Thyroid gland (tissue), 4 donors: Measurements from ENCODE around the gene ATP6V0C.

ENCODE experiments used
- CTCF ChIP-seq, 6 experiments: fragments of 200-600 bp in 3 of 6; fragments of 450-650 bp in 3 of 6; sonication (generic) in 3 of 6; IDR thresholded peaks; one replicate each; pipeline ENCODE4 v1.5.1; 2016 to 2019; ENCODE audit warnings: antibody characterized with exemption in 6 of 6, mild to moderate bottlenecking in 2 of 6, inconsistent platforms in 1 of 6, moderate library complexity in 1 of 6
- POLR2A ChIP-seq, 2 donors: fragments of 450-650 bp; IDR thresholded peaks; one replicate each; pipeline ENCODE4 v1.6.1; 2017; ENCODE audit warnings: antibody characterized with exemption in 2 of 2, mild to moderate bottlenecking in 2 of 2, moderate library complexity in 1 of 2

DNA sequence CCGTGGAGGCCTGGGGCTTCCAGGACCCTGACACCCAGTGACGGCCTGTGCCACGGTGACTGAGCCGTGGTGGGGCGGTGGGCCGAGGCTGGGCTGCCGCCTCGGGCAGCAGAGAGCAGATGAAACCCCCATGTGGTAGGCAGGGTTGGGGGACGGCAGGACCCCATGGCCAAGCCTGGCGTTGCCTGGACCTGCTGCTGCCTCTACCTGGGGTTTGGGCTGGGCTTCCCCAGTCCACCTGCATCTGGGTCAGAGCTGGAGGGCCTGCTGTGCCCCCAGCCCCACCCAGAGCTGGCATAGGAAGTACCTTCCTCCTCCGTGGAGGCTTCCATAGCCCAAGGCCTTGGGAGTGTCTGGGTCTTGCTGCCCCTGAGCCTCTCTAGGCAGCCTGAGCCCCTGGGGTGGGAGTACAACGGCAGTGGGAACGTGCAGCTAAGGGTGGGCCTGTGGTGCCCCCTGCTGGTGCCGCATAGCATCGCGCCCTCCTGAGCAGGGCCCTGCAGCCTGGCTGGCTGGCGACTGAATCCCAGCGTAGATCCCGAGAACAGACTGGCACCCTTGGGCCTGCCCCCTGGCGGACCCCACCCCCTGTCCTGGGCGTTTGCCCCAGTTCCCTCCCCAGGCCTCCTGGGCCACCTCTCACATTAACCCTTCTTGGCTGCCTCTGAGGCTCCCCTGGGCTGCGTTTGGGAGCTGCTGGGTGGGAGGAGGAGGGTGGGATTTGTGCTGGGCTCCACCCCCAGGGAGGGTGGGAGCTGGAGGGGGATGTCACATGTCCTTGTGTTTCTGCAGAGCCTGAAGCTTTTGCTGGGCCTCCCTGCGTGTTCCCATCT lies 12.6 kb upstream of the ATP6V0C start:
- TF ChIP-seq POLR2A (IDR thresholded peaks at IDR 0.05) (peak in 1 of 2 donors; percentile 5), CTCF (IDR thresholded peaks at IDR 0.05) (peak; percentile 96 to 99 (median 98))
